Panc1 (cell line): ENCODE data around the gene DEAF1.

Source experiments
- CTCF ChIP-seq: fragments of 450-650 bp; IDR thresholded peaks from 2 replicates; pipeline ENCODE4 v1.5.1; 2017; ENCODE audit warnings: mild to moderate bottlenecking
- POLR2AphosphoS5 ChIP-seq: IDR thresholded peaks from 2 replicates; pipeline ENCODE4 v1.6.1; 2012; ENCODE audit warnings: mild to moderate bottlenecking, low read depth, low read length, moderate library complexity
- REST ChIP-seq, 2 experiments: IDR thresholded peaks; 2 replicates each; pipeline ENCODE4 v1.6.1; 2011 to 2012; ENCODE audit warnings: low read depth in 2 of 2, control low read depth in 1 of 2, low read length in 1 of 2, mild to moderate bottlenecking in 1 of 2, moderate library complexity in 1 of 2; ENCODE audit not compliant: insufficient read depth in 1 of 2
- TCF7L2 ChIP-seq: IDR thresholded peaks from 2 replicates; pipeline ENCODE4 v1.6.1; 2011; ENCODE audit warnings: mild to moderate bottlenecking, low read depth, low read length, inconsistent platforms

DNA sequence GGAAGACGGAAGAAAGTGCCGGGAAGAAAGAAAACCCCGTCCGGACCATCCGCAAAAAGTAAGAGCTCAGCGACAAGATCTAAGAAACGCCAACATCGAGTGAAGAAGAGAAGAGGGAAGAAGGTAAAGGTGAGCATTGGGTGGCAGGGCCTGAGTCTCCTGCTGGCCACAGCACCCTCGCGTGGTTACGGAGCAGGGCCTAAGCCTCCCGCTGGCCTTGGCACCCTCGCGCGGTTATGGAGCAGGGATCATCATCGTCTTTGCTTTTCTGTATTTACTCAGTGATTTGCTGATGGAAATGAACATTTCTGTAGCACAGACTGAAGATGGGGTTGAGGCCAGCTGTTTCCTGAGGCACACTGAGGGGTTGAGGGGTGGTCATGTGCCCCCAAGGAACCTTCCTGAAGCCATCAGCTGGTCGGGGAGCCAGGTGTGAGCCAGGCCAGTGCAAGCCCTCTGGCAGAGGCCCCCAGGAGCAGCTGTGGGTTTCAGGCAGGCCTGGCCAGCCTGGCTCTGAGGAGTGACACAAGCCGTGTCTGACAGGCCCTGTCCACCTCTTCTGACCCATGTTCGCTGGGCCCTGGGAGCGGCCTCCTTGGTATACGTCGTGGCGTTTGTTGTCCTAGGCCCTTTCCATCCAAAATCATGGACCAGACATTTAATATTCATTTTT lies 93.3 kb downstream of the DEAF1 start:
- no peak for TF ChIP-seq CTCF
- TF ChIP-seq POLR2AphosphoS5, result no peak
- TF ChIP-seq REST (IDR thresholded peaks at IDR 0.05; ENCODE audit: insufficient read depth in 1 of 2, low read depth in 2 of 2, low read length in 1 of 2), result no peak
- no peak for TF ChIP-seq TCF7L2
